Measurements from ENCODE around the gene DCC.

DNA sequence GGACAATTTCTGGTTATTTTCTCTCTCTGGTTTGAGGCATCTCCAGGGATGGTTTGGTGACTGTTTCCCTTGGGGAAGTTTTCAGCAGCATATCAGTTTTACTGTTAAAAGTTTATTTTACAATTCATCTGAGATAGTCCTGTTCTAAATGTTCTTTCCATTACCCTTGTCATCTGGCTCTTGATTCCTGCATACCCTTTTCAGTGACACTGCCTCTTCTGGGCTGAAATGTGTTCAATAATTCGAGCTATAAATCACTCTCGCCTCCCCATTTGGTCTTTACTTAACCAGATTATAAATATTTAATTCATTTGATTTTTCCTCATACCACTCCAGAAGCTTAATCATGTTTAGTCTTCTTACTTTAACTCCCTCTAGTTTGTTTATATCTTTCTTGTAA, 9.5 kb downstream of the DCC start:
- TF ChIP-seq, protein P1, sequence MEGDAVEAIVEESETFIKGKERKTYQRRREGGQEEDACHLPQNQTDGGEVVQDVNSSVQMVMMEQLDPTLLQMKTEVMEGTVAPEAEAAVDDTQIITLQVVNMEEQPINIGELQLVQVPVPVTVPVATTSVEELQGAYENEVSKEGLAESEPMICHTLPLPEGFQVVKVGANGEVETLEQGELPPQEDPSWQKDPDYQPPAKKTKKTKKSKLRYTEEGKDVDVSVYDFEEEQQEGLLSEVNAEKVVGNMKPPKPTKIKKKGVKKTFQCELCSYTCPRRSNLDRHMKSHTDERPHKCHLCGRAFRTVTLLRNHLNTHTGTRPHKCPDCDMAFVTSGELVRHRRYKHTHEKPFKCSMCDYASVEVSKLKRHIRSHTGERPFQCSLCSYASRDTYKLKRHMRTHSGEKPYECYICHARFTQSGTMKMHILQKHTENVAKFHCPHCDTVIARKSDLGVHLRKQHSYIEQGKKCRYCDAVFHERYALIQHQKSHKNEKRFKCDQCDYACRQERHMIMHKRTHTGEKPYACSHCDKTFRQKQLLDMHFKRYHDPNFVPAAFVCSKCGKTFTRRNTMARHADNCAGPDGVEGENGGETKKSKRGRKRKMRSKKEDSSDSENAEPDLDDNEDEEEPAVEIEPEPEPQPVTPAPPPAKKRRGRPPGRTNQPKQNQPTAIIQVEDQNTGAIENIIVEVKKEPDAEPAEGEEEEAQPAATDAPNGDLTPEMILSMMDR (IDR thresholded peaks at IDR 0.05), result no peak
- no peak for TF ChIP-seq POLR2A (IDR thresholded peaks at IDR 0.05)

All from testis (tissue), 2 donors.